Brain microvascular endothelial cell (primary cell): Measurements from ENCODE around the gene RCC1.

ENCODE experiments used
- DNase-seq: peaks from one replicate; pipeline ENCODE4 v3.0.0-alpha.2; 2020
- H3K27ac ChIP-seq: fragments of 250-450 bp; sonication (Bioruptor Pico); 2 replicates; pipeline ENCODE4 v1.5.1; 2020; ENCODE audit warnings: mild to moderate bottlenecking, moderate library complexity
- H3K27me3 ChIP-seq: fragments of 250-450 bp; sonication (Bioruptor Pico); replicated peaks from 2 replicates; pipeline ENCODE4 v1.5.1; 2020; ENCODE audit warnings: mild to moderate bottlenecking
- H3K36me3 ChIP-seq: fragments of 250-450 bp; sonication (Bioruptor Pico); replicated peaks from 2 replicates; pipeline ENCODE4 v1.5.1; 2020; ENCODE audit warnings: mild to moderate bottlenecking
- H3K4me3 ChIP-seq: 2 replicates; pipeline ENCODE4 v1.5.1; 2011; ENCODE audit warnings: low read depth, mild to moderate bottlenecking, control low read depth, low read length, moderate library complexity
- in situ Hi-C: cut with HindIII; loops from 2 replicates; pipeline ENCODE4 v1.10.0; 2017; ENCODE audit warnings: low sequenced_read_pairs, low pct_ligation_motif_present
- TF ChIP-seq, protein P1 (sequence below): IDR thresholded peaks from 2 replicates; pipeline ENCODE4 v1.5.1; 2011; ENCODE audit warnings: low read depth, mild to moderate bottlenecking, moderate library complexity, low read length, control low read depth, inconsistent platforms; ENCODE audit errors: missing control alignments

The RCC1 gene

DNA sequence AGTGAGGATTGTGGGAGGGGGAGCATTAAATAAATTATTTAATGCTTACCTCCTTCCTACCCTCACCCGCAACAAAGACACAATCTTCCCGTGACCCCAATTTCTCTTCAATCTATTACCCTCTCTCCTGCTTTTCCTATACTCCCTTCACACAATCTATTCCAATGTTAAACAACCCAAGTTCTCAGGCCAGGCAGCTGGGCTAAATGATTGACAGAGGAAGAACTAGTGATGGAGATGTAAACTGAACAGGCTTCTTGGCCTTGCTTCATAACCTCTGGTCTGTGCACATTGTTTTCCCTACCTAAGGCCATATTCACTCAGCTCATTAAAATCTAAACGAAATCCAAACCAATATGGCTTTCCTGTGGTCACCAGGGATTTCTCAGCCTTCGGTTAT is 3.9 kb upstream of the RCC1 start:
- in situ Hi-C loops, result no loop called here
- TF ChIP-seq, protein P1, sequence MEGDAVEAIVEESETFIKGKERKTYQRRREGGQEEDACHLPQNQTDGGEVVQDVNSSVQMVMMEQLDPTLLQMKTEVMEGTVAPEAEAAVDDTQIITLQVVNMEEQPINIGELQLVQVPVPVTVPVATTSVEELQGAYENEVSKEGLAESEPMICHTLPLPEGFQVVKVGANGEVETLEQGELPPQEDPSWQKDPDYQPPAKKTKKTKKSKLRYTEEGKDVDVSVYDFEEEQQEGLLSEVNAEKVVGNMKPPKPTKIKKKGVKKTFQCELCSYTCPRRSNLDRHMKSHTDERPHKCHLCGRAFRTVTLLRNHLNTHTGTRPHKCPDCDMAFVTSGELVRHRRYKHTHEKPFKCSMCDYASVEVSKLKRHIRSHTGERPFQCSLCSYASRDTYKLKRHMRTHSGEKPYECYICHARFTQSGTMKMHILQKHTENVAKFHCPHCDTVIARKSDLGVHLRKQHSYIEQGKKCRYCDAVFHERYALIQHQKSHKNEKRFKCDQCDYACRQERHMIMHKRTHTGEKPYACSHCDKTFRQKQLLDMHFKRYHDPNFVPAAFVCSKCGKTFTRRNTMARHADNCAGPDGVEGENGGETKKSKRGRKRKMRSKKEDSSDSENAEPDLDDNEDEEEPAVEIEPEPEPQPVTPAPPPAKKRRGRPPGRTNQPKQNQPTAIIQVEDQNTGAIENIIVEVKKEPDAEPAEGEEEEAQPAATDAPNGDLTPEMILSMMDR, result no peak

DNA sequence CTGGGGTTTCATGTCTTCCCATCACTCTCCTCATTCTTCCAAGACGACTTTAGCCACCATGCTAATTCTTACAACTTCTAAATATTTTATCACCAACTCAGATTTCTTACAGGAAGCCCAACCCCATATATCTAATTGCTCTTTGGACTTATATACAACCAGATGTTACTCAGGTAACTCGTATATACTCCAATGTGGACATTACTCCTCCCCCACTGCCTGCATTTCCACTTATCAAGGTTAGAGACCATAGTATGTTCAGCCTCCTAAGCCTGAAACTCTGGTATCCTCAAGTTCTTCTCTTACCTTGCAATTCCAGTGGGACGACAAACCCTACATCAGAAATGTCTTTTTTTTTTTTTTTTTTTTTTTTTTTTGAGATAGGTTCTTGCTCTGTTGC is 2.7 kb upstream of the RCC1 start:
- in situ Hi-C loops, result no loop called here
- H3K36me3 ChIP-seq, result peaks cover 21% of the 10 kb centered on the region
- no peak for DNase-seq
- no peak overlapping the region for H3K4me3 ChIP-seq
- H3K27ac ChIP-seq, result no peak overlapping the region
- TF ChIP-seq, protein P1, result no peak
- no peaks in the 10 kb centered on the region for H3K27me3 ChIP-seq

More for the DNA sequence above, 3.9 kb upstream of the RCC1 start:
- peaks cover 11% of the 10 kb centered on the region for H3K36me3 ChIP-seq
- H3K27ac ChIP-seq, result no peak overlapping the region
- H3K27me3 ChIP-seq, result no peaks in the 10 kb centered on the region
- DNase-seq, result no peak
- H3K4me3 ChIP-seq, result no peak overlapping the region

DNA sequence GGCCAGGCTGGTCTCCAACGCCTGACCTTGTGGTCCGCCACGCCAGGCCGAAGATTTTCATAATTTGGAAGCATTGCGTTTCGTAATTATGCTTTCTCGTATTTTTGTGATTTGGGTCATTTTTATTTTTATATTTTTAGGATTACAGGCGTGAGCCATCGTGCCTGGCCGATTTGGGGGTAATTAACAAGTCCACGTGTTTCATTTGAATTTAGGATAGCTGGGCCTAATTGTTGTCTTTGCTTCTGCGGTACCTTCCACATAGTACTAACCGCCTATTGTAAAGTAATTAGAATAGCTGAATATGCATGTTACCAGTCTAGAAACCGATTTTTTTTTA is 1.0 kb downstream of the RCC1 start:
- TF ChIP-seq, protein P1, result no peak
- no peak for DNase-seq
- Histone ChIP-seq H3K27me3 (no peaks in the 10 kb centered on the region), H3K36me3 (peaks cover 58% of the 10 kb centered on the region), H3K4me3 (peak overlapping the region; percentile 96), H3K27ac (peak overlapping the region; percentile 88)
- in situ Hi-C loops, result no loop called here

DNA sequence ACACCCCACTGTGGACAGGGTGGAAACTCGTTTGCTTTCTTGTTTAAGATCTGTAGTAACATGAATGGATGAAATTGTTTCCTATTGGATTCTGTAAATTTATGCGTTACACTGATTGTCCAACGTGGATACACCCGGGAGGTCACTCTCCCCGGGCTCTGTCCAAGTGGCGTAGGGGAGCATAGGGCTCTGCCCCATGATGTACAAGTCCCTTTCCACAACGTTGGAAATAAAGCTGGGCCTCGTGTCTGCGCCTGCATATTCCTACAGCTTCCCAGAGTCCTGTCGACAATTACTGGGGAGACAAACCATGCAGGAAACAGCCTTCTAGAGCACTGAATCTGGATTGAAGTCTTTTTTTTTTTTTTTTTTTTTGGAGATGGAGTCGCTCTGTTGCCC is 1.4 kb downstream of the RCC1 start:
- TF ChIP-seq, protein P1, result no peak
- H3K4me3 ChIP-seq, result peak overlapping the region; percentile 96
- H3K27me3 ChIP-seq, result no peaks in the 10 kb centered on the region
- H3K27ac ChIP-seq, result peak overlapping the region; percentile 88
- no peak for DNase-seq
- in situ Hi-C loops, result no loop called here
- H3K36me3 ChIP-seq, result peaks cover 61% of the 10 kb centered on the region

DNA sequence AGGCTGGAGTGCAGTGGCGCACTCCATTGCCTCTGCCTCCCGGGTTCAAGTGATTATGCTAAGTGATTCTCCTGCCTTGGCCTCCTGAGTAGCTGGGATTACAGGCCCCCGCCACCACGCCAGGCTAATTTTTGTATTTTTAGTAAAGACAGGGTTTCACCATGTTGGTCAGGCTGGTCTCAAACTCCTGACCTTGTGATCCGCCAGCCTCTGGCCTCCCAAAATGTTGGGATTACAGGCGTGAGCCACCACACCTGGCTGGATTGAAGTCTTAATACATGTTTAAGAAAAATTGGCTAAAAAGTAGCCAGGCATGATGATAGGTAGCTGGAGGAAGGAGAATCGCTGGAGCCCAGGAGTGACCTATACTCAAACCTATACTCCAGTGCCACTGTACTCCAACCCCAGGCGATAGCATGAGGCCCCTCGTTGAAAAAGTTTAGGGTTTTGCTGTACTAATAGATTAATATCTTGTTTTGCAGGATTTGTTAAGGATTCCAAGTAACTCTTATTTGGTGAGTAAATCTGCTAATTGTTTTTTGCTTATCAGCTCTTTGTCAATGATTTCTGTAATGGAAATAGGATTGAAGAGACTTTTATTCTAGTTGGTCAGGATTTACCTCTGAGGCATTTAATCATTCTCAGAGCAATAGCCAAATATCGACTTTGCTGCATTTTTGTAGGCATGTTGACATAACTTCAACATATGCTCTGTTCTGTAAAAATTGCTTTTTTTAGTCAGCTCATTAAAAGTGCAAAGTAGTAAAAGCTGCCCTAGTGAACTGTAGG is 2.0 kb downstream of the RCC1 start:
- H3K27me3 ChIP-seq, result no peaks in the 10 kb centered on the region
- peak overlapping the region; percentile 96 for H3K4me3 ChIP-seq
- peaks cover 64% of the 10 kb centered on the region for H3K36me3 ChIP-seq
- in situ Hi-C loops, result no loop called here
- H3K27ac ChIP-seq, result peak overlapping the region; percentile 88
- DNase-seq, result no peak
- TF ChIP-seq, protein P1, result no peak

DNA sequence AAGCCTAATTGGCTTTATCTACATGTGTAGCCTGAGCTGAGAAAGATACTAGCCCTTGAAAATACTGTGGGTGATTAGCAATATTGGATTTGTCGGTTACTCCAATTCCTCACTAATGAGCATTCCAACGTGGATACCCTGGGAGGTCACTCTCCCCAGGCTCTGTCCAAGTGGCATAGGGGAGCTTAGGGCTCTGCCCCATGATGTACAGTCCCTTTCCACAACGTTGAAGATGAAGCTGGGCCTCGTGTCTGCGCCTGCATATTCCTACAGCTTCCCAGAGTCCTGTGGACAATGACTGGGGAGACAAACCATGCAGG is 2.6 kb downstream of the RCC1 start:
- in situ Hi-C loops, result no loop called here
- TF ChIP-seq, protein P1, result no peak

More for the DNA sequence above, 2.6 kb downstream of the RCC1 start:
- peak overlapping the region; percentile 96 for H3K4me3 ChIP-seq
- peak overlapping the region; percentile 88 for H3K27ac ChIP-seq
- no peaks in the 10 kb centered on the region for H3K27me3 ChIP-seq
- H3K36me3 ChIP-seq, result peaks cover 70% of the 10 kb centered on the region
- no peak for DNase-seq
